SK-N-MC (cell line): ENCODE data around the gene TPPP2.
A peak's percentile ranks its signal among the peaks of the same experiment; 100 is the strongest.

Experiments used
- DNase-seq: peaks from one replicate; pipeline ENCODE4 v3.0.0-alpha.2; 2011; ENCODE audit warnings: low read depth, low spot score
- H3K27ac ChIP-seq: fragments of 200-600 bp; sonication (generic); 2 replicates; pipeline ENCODE4 v1.5.1; 2016; ENCODE audit warnings: mixed run types
- H3K36me3 ChIP-seq: fragments of 200-600 bp; sonication (generic); 2 replicates; pipeline ENCODE4 v1.6.1; 2017; ENCODE audit warnings: antibody characterized with exemption, low read length, mixed read lengths; ENCODE audit not compliant: insufficient read depth
- H3K4me3 ChIP-seq: fragments of 200-600 bp; sonication (generic); 2 replicates; pipeline ENCODE4 v1.5.1; 2016
- H3K9ac ChIP-seq: fragments of 200-600 bp; sonication (generic); 2 replicates; pipeline ENCODE4 v1.8.0; 2017; ENCODE audit warnings: mixed run types, mixed read lengths; ENCODE audit not compliant: insufficient read length
- H3K9me3 ChIP-seq: fragments of 200-600 bp; sonication (generic); 2 replicates; pipeline ENCODE4 v1.6.1; 2017; ENCODE audit warnings: low read depth, mild to moderate bottlenecking, antibody characterized with exemption, low read length, moderate library complexity, mixed read lengths
- EZH2 ChIP-seq: fragments of 200-600 bp; sonication (generic); IDR thresholded peaks from one replicate; pipeline ENCODE4 v1.6.1; 2017; ENCODE audit warnings: antibody characterized with exemption
- FOXP2 ChIP-seq: optimal IDR thresholded peaks from 2 replicates; pipeline ENCODE3; 2011; ENCODE audit warnings: mild to moderate bottlenecking, moderate library complexity; ENCODE audit not compliant: insufficient read depth; ENCODE audit errors: extremely low read length, control extremely low read depth
- POLR2AphosphoS5 ChIP-seq: IDR thresholded peaks from 2 replicates; pipeline ENCODE4 v1.6.1; 2012; ENCODE audit warnings: mild to moderate bottlenecking, low read depth, low read length, borderline replicate concordance

The TPPP2 gene

DNA sequence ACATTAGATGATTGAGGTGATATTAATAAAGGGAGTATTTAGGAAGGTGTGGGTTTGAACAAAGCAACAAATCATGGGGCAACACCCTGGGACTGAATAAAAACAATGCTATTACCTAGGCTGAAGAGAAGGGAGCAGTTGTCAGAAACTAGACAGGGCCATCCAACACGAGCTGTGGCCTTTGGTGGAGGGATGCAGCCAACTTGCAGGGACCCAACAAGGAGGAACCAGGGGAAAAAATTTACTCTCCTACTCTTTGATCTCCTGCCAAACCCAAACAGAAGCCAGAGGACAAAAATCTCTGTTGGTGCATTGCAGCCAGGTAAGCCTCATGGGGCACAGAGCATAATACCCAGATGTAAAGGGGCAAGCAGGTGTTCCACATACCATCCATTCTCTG lies 18.9 kb upstream of the TPPP2 start:
- Histone ChIP-seq H3K36me3 (no peaks in the 10 kb centered on the region), H3K9me3 (no peaks in the 10 kb centered on the region), H3K9ac (no peak overlapping the region), H3K27ac (no peak overlapping the region), H3K4me3 (no peak overlapping the region)
- no peak for TF ChIP-seq EZH2
- TF ChIP-seq POLR2AphosphoS5: no peak
- no peak for TF ChIP-seq FOXP2
- DNase-seq: no peak

DNA sequence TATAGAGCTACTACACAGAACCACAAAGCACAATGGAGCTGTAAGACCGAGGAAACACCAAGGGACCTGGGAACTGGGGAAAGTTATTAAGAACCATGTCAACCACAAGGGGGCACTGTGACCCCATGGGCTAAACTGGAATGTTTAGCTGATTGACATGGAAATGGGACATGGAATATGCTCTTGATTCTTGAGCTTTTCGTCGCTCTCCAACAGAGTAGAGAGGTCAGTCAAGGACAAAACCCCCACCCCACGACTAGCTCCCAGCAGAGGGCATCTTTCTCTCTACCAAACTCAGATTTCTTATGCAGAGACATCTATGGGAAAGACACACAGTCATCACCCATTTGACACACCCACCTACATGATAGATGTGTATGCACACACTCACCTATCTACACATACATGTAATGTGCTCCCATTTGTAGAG lies 15.2 kb upstream of the TPPP2 start:
- Histone ChIP-seq H3K4me3 (0 out of 2 replicates have a peak overlapping the region, but pooled peaks have one; percentile 21), H3K27ac (no peak overlapping the region), H3K9me3 (no peaks in the 10 kb centered on the region), H3K9ac (no peak overlapping the region), H3K36me3 (no peaks in the 10 kb centered on the region; the same call in 1 of the 2 replicates)
- TF ChIP-seq EZH2 (no peak), FOXP2 (no peak), POLR2AphosphoS5 (no peak)
- DNase-seq: peak; percentile 65

DNA sequence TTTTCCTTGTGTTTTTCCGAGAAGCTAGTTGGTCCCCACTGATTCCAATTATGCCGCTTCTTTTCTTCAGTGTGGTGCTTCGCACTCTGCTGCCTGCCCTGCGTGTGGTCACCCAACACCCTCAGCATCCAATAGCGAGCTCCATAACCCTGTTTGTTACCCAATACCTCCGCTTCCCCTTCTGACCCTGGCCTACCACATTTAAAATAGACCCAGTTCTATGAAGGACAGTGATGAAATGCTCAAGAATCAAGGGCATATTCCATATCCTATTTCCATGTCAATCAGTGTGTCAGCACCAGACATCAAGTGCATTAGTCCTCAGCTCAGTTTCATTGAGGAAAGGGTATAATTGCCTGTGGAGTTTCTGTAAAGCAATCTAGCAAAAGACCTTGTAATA lies 14.7 kb upstream of the TPPP2 start:
- no peak overlapping the region for H3K4me3 ChIP-seq

DNA sequence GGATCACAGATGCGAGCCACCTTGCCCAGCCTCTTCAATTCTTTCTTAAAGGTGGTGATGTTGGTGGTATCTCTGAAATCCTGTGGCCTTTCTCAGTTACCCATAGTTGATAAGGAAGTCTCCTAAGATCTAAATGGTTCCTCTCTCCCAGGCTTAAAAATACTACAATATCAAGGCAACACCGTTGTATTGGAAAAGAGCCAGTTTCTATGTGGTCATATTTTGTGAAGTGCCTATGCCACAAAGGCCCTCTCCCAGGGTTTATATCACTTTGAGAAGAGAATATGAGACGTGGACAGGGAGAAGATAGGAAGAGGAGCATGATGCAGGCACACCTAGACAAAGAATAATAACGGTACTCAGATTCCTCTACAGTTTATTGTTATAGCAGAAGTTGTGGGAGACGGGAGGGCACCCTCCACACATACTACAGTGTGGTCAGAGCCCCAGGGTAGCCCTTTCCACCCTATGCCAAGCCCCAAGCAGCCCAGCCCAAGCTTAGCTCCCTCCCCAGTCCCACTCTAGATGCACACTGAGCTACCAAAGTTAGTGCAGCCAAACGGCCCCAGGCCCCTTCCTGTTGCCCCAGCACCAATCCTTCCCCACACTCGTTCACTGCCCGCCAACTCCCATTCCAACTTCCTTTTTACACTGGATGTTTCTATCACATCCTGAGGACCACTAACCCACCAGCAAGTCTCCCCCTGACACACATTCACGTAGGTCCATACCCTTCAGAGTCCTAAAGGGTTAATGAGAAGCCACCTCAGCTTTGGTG lies 13.4 kb upstream of the TPPP2 start:
- Histone ChIP-seq H3K27ac (no peak overlapping the region), H3K9me3 (no peaks in the 10 kb centered on the region), H3K9ac (no peak overlapping the region), H3K4me3 (no peak overlapping the region), H3K36me3 (no peaks in the 10 kb centered on the region; the same call in 1 of the 2 replicates)
- no peak for DNase-seq
- no peak for TF ChIP-seq EZH2
- no peak for TF ChIP-seq FOXP2
- TF ChIP-seq POLR2AphosphoS5: no peak

More for the DNA sequence above, 14.7 kb upstream of the TPPP2 start:
- H3K27ac ChIP-seq: no peak overlapping the region
- H3K36me3 ChIP-seq: no peaks in the 10 kb centered on the region; the same call in 1 of the 2 replicates
- no peak for DNase-seq
- no peaks in the 10 kb centered on the region for H3K9me3 ChIP-seq
- no peak overlapping the region for H3K9ac ChIP-seq
- TF ChIP-seq FOXP2 (no peak), POLR2AphosphoS5 (no peak)

DNA sequence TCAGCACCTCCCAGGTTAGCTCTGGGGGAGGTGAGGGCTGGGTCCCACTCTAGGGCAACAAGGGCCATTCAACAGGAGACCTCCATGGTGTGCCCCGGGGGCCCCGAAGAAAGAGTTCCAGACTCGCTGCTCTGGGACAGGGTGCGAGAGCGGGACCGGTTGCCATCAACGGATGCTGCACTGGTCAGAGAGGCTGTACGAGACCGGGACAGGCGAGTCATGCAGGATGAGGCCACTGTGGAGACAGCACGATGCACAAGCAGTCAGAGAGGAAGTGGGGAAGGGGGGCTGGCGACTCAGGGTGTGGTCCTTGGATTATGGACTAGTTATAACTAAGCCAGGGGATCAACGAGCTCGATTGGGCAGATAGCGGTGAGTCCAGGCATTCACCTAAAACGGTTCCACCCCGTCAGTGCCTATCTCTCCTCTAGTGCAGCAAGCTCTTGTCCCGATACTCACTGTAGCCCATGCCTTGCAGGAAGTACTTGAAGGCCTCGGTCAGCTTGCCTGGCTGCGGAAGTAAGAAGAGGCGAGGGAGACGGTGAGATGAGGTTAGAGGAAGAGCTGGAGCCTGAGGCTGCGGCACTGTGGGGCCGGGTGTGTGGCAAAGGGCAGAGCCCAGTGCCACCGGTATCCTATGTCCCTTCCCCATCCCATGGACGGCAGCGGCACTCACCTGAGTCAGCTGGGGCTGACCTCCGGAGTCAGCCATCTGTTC lies 12.3 kb upstream of the TPPP2 start:
- TF ChIP-seq POLR2AphosphoS5 (no peak), FOXP2 (no peak), EZH2 (no peak)
- Histone ChIP-seq H3K9ac (no peak overlapping the region), H3K9me3 (no peaks in the 10 kb centered on the region), H3K27ac (no peak overlapping the region), H3K36me3 (no peaks in the 10 kb centered on the region; the same call in 1 of the 2 replicates), H3K4me3 (no peak overlapping the region)
- no peak for DNase-seq

DNA sequence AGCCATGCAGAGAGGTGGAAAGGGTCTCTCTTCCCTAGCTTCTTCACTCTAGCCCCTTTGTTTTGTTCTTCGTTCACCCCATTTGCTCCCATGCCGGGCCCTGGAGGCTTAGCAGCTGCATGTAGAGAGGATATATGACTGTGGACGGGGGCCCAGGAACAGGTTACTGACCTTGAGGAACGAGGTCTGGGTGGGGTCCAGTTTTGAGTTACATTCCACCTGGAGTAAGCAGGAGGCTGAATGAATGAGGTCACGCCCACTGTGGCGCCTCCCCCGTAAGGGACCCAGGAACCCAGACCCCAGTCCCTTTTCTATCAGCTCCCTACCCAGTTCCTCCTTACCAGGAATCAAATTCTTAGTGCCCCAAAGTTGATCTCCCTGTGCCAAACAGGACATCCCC lies 11.7 kb upstream of the TPPP2 start:
- Histone ChIP-seq H3K27ac (no peak overlapping the region), H3K9me3 (no peaks in the 10 kb centered on the region), H3K9ac (no peak overlapping the region), H3K36me3 (no peaks in the 10 kb centered on the region; the same call in 1 of the 2 replicates), H3K4me3 (no peak overlapping the region)
- TF ChIP-seq POLR2AphosphoS5 (no peak), EZH2 (no peak), FOXP2 (no peak)
- DNase-seq: no peak

DNA sequence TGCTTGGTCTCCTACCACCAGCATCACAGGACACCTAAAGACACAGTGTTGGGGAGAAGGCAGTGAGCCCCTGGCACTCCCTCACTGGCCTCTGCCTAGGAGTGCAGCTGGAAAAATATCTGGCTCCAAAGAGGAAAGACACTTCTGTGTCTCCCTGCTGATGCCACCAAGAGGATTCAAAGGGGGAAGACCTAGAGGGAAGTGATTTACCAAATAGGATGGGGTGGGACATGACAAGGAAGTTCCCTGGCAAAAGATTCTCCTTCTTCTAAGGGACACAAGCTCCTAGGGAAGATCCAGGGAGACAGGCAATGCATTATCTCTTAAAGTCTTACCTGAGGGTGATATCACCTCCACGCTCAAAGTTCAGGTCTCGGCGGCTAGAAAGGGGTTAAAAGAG lies 11.2 kb upstream of the TPPP2 start:
- H3K9ac ChIP-seq: no peak overlapping the region
- H3K36me3 ChIP-seq: no peaks in the 10 kb centered on the region; the same call in 1 of the 2 replicates
- no peak for TF ChIP-seq EZH2
- TF ChIP-seq FOXP2: no peak
- no peak for TF ChIP-seq POLR2AphosphoS5
- no peak overlapping the region for H3K4me3 ChIP-seq
- no peak overlapping the region for H3K27ac ChIP-seq
- H3K9me3 ChIP-seq: no peaks in the 10 kb centered on the region
- DNase-seq: no peak

DNA sequence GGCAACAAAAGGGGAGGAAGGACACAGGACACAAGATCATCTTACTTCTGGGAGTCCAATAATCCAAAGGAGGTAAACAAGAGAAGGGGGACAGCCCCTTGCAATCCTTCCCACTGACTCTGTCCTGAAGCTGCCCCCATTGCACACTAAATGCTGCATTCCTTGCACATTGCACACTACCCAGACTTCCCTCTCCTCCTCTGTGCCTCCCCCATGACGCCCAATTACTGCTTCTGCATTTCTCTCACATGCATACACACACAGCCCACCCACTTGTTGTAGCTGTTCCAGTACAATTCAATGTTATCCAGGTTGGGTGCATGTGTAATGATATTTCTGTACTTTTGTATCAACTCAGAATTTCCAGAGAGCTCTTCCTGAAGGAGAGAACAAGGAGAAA lies 10.7 kb upstream of the TPPP2 start:
- no peak overlapping the region for H3K9ac ChIP-seq
- no peak overlapping the region for H3K4me3 ChIP-seq
- TF ChIP-seq EZH2: no peak
- no peaks in the 10 kb centered on the region for H3K9me3 ChIP-seq
- no peaks in the 10 kb centered on the region; the same call in 1 of the 2 replicates for H3K36me3 ChIP-seq
- DNase-seq: no peak
- H3K27ac ChIP-seq: no peak overlapping the region
